Measurements from ENCODE around the gene POLR3A.
"Not testable (repeated sequence)": the region's sequence is repeated elsewhere in the genome, so short reads cannot be mapped to it uniquely, and the experiment has no call there.

The POLR3A gene

GRCh38 chr10:78029269-78030226 is at the start of gene POLR3A:
TSS of gene POLR3A (minus strand) at chr10:78029515. CDS start at chr10:78029407, 108 bp downstream.
- peak; percentile 98 for DNase-seq
- in situ Hi-C loops (cut with HindIII; ENCODE audit: low pct_ligation_motif_present, low pct_unique_long_range_greater_than_20kb, low sequenced_read_pairs): loop anchor here (25.0 kb wide), 1 partner anchor 108 kb away; no protein-coding TSS in a partner anchor

GRCh38 chr10:78078539-78079330 is 49.4 kb upstream of the POLR3A start:
- in situ Hi-C loops (cut with HindIII; ENCODE audit: low pct_ligation_motif_present, low pct_unique_long_range_greater_than_20kb, low sequenced_read_pairs): no loop called here
- DNase-seq: no peak

GRCh38 chr10:78075806-78076205 is 46.5 kb upstream of the POLR3A start:
- DNase-seq; in situ Hi-C loops (cut with HindIII; ENCODE audit: low pct_ligation_motif_present, low pct_unique_long_range_greater_than_20kb, low sequenced_read_pairs): not testable (repeated sequence)

- in situ Hi-C loops (cut with HindIII; ENCODE audit: low pct_ligation_motif_present, low pct_unique_long_range_greater_than_20kb, low sequenced_read_pairs): no loop called here
- no peak for DNase-seq
Measured at GRCh38 chr10:78072504-78072903, 43.2 kb upstream of the POLR3A start.

- in situ Hi-C loops (cut with HindIII; ENCODE audit: low pct_ligation_motif_present, low pct_unique_long_range_greater_than_20kb, low sequenced_read_pairs): no loop called here
- DNase-seq: no peak
Measured at GRCh38 chr10:78071857-78072179, 42.5 kb upstream of the POLR3A start.

GRCh38 chr10:78071140-78071856 is 42.0 kb upstream of the POLR3A start:
- in situ Hi-C loops (cut with HindIII; ENCODE audit: low pct_ligation_motif_present, low pct_unique_long_range_greater_than_20kb, low sequenced_read_pairs): no loop called here
- DNase-seq: no peak

- in situ Hi-C loops (cut with HindIII; ENCODE audit: low pct_ligation_motif_present, low pct_unique_long_range_greater_than_20kb, low sequenced_read_pairs): no loop called here
- DNase-seq: no peak
Measured at GRCh38 chr10:78070726-78071125, 41.4 kb upstream of the POLR3A start.

- DNase-seq; in situ Hi-C loops (cut with HindIII; ENCODE audit: low pct_ligation_motif_present, low pct_unique_long_range_greater_than_20kb, low sequenced_read_pairs): not testable (repeated sequence)
Measured at GRCh38 chr10:78070064-78070463, 40.7 kb upstream of the POLR3A start.

GRCh38 chr10:78069151-78069550 is 39.8 kb upstream of the POLR3A start:
- no peak for DNase-seq
- in situ Hi-C loops (cut with HindIII; ENCODE audit: low pct_ligation_motif_present, low pct_unique_long_range_greater_than_20kb, low sequenced_read_pairs): no loop called here

- in situ Hi-C loops (cut with HindIII; ENCODE audit: low pct_ligation_motif_present, low pct_unique_long_range_greater_than_20kb, low sequenced_read_pairs): no loop called here
- DNase-seq: no peak
Measured at GRCh38 chr10:78066728-78067430, 37.6 kb upstream of the POLR3A start.

- in situ Hi-C loops (cut with HindIII; ENCODE audit: low pct_ligation_motif_present, low pct_unique_long_range_greater_than_20kb, low sequenced_read_pairs): no loop called here
- DNase-seq: no peak
Measured at GRCh38 chr10:78066012-78066411, 36.7 kb upstream of the POLR3A start.

GRCh38 chr10:78065611-78066010 is 36.3 kb upstream of the POLR3A start:
- in situ Hi-C loops (cut with HindIII; ENCODE audit: low pct_ligation_motif_present, low pct_unique_long_range_greater_than_20kb, low sequenced_read_pairs): no loop called here
- no peak for DNase-seq

- DNase-seq; in situ Hi-C loops (cut with HindIII; ENCODE audit: low pct_ligation_motif_present, low pct_unique_long_range_greater_than_20kb, low sequenced_read_pairs): not testable (repeated sequence)
Measured at GRCh38 chr10:78064919-78065318, 35.6 kb upstream of the POLR3A start.

- in situ Hi-C loops (cut with HindIII; ENCODE audit: low pct_ligation_motif_present, low pct_unique_long_range_greater_than_20kb, low sequenced_read_pairs): no loop called here
- no peak for DNase-seq
Measured at GRCh38 chr10:78063236-78063635, 33.9 kb upstream of the POLR3A start.

GRCh38 chr10:78062296-78062695 is 33.0 kb upstream of the POLR3A start:
- in situ Hi-C loops (cut with HindIII; ENCODE audit: low pct_ligation_motif_present, low pct_unique_long_range_greater_than_20kb, low sequenced_read_pairs): no loop called here
- DNase-seq: no peak

GRCh38 chr10:78059906-78060702 is 30.8 kb upstream of the POLR3A start:
- DNase-seq: no peak
- in situ Hi-C loops (cut with HindIII; ENCODE audit: low pct_ligation_motif_present, low pct_unique_long_range_greater_than_20kb, low sequenced_read_pairs): no loop called here

- in situ Hi-C loops (cut with HindIII; ENCODE audit: low pct_ligation_motif_present, low pct_unique_long_range_greater_than_20kb, low sequenced_read_pairs): no loop called here
- no peak for DNase-seq
Measured at GRCh38 chr10:78058562-78058961, 29.2 kb upstream of the POLR3A start.

Measured in ACHN (cell line).